GM12864 (cell line): ENCODE results near the gene SCAF4.

Source experiments
- DNase-seq: peaks from one replicate; pipeline ENCODE4 v3.0.0-alpha.2; 2011; ENCODE audit warnings: low read depth
- H3K4me3 ChIP-seq: 2 replicates; pipeline ENCODE4 v1.5.1; 2011; ENCODE audit warnings: mild to moderate bottlenecking, low read depth, low read length, control low read depth
- TF ChIP-seq, protein P1 (sequence below): IDR thresholded peaks from 2 replicates; pipeline ENCODE4 v1.5.1; 2011; ENCODE audit warnings: low read depth, mild to moderate bottlenecking, moderate library complexity, low read length, control low read depth, inconsistent platforms; ENCODE audit errors: missing control alignments

SCAF4 gene

DNA sequence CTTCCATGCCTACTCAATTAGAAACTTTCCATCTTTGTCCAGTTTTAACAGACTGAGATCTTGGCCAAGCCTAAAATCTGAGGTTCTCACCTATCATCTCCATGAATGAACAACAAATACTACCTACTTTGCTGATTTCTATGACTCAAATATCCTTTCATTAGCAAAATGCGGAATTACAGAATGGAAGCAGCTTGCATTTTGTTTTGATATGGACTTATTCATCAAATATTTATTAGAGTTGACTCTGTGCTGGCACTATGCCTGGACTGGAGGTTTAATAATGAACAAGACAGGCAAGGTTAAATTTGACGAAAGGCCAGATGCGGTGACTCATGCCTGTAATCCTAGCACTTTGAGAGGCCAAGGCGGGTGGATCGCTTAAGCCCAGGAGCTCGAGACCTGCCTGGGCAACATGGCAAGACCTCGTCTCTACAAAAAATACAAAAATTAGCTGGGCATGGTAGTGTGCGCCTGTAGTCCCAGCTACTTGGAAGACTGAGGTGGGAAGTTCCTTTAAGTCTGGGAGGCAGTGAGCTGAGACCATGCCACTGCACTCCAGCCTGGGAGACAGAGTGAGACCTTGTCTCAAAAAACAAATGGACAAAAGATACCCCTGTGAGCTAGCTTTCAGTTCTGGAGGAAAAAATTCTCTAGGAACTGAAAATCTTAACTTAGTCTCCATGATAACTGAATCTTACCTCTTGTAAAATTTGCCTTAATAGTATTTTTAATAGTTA is 101.8 kb downstream of the SCAF4 start:
- DNase-seq, result no peak
- TF ChIP-seq, protein P1, sequence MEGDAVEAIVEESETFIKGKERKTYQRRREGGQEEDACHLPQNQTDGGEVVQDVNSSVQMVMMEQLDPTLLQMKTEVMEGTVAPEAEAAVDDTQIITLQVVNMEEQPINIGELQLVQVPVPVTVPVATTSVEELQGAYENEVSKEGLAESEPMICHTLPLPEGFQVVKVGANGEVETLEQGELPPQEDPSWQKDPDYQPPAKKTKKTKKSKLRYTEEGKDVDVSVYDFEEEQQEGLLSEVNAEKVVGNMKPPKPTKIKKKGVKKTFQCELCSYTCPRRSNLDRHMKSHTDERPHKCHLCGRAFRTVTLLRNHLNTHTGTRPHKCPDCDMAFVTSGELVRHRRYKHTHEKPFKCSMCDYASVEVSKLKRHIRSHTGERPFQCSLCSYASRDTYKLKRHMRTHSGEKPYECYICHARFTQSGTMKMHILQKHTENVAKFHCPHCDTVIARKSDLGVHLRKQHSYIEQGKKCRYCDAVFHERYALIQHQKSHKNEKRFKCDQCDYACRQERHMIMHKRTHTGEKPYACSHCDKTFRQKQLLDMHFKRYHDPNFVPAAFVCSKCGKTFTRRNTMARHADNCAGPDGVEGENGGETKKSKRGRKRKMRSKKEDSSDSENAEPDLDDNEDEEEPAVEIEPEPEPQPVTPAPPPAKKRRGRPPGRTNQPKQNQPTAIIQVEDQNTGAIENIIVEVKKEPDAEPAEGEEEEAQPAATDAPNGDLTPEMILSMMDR, result no peak
- no peak overlapping the region for H3K4me3 ChIP-seq

DNA sequence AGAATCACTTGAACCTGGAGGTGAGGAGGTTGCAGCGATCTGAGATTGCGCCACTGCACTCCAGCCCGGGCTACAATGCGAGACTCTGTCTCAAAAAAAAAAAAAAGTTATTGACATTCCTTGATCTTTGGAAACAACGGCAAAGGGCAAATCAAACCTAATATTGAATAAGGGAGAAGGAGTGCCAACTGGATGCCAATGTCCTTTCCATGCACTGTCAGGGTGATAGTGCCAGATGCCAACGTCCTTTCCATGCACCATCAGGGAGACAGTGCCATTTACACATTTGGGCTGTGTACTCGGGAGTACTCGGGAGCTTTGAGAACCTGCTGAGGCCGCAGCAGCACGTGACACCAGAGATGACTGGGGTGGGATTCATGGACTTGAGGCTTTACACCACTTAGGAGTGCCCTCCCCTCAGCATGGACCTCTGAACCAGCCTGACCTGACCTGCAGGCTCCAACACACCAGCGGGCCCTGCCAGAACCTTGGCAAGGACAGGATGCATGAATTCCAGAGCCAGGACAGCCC is 106.9 kb downstream of the SCAF4 start:
- TF ChIP-seq, protein P1, result no peak
- H3K4me3 ChIP-seq, result no peak overlapping the region
- DNase-seq, result no peak

DNA sequence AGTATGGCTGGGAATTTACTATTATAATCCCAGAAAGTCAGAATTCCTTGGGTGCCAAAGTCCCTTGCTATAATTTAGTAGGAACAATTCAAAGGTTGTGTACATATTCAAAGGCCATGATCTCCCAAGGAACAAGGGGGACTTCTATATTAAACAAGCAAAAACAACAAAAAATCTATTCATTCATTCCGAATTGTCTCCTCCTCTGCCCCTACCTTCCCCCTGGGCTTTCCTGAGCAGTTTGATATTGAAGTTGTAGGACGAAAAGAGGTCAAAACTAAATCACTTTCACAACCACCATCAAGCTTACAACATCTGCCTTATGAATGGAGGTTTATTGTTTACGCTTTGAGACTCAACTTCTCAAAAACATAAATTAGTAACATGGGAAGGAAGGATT is 107.7 kb downstream of the SCAF4 start:
- TF ChIP-seq, protein P1, result no peak
- no peak for DNase-seq
- H3K4me3 ChIP-seq, result no peak overlapping the region

DNA sequence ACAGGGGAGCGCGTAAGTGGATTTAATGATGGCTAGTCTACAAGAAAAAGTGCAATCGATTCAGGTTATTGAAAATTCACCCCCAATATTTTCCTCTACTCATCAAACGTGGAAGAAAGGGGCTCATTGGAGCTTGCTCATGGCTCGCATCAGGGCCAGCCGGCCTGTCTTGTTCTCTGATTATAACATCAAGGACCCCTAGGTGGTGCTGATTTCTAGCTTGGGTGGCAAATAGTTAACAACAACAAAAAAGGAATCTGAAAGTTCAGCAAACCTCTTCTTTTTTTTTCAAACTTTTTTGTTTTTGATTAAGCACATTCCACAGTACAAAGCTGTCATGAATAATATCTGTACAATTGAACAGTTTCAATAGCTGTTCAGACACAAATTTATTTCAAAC is 108.3 kb downstream of the SCAF4 start:
- no peak overlapping the region for H3K4me3 ChIP-seq
- TF ChIP-seq, protein P1, result peak; percentile 28
- DNase-seq, result no peak

DNA sequence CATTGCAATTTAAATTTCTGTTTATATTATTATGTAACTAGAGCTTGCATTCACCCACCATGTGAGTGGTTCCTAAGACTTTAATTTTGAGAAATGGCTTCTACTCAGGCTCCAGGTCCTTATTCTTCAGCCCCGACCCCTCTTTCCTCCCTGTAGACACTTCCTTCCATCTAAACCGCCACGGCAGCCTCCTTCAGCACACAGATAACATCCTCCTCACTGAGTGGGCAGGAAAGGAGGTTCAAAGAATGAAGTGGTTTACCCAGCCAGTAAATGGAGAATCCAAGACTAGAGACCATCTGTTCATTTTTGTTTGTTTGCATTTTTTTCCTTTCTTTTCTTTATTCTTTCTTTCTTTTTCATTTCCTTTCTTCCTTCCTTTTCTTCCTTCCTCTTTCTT is 109.5 kb downstream of the SCAF4 start:
- TF ChIP-seq, protein P1, result no peak
- H3K4me3 ChIP-seq, result no peak overlapping the region
- DNase-seq, result no peak
